ENCODE data around the gene CLIC3.

Gene CLIC3

DNA sequence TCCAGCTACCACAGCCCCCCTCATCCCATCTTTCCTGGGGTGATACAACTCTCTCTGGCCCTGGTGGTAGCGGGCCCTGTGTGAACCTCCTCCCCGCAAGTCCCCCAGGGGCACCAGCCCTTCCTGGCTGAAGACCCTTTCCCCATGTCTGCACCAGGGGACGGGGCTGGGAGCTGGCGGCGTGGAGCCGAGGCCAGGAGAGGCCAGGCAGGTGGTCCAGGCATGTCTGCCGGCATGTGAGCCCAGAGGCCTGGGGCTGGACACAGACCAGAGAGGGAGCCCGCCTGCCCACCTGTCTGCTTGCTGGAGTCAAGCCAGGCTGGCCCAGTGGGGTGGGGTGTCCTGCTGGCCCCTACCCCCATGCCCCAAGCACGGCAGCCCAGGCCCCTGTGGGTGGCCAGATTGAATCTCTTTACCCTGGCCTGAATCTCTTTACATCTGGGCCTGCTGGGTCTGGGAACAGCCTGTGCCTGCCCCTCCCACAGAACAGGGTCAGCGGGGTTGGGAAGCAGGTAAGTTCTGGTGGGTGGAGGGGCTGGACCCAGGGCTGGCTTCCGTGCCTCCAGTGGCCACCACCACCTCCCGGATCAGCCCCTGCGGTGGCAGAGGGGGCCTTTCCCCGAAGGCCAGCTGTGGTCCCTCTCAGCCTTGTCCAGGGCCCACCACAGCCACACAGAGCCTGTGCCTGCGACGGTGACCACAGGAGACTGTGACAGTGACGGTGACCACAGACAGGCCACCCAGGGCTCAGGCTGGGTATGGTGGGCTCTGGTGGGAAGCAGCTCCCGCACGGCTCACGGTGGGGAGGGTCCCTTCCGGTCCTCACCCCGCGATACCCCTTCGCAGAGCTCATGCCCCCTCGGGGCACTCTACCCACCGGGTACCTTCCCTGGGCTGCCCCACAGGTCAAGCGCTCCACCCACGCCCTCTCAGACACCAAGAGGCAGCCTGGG, 37.2 kb downstream of the CLIC3 start:
- Histone ChIP-seq H3K27ac (ENCODE audit: low read depth, low read length) (no peak overlapping the region), H3K9ac (ENCODE audit: low read length) (no peak overlapping the region), H3K4me3 (ENCODE audit: low read length) (no peak overlapping the region), H3K4me1 (ENCODE audit: control insufficient read depth, insufficient read depth, low read length) (no peaks in the 10 kb centered on the region), H3K27me3 (ENCODE audit: control insufficient read depth, insufficient read depth, low read length) (no peaks in the 10 kb centered on the region), H3K36me3 (ENCODE audit: control insufficient read depth, insufficient read depth, low read length) (no peaks in the 10 kb centered on the region)

GRCh38 chr9:136958473-136958872, 37.9 kb downstream of the CLIC3 start:
- Histone ChIP-seq H3K27me3 (ENCODE audit: control insufficient read depth, insufficient read depth, low read length) (no peaks in the 10 kb centered on the region), H3K4me3 (ENCODE audit: low read length) (no peak overlapping the region), H3K27ac (ENCODE audit: low read depth, low read length) (no peak overlapping the region), H3K36me3 (ENCODE audit: control insufficient read depth, insufficient read depth, low read length) (no peaks in the 10 kb centered on the region), H3K9ac (ENCODE audit: low read length) (no peak overlapping the region), H3K4me1 (ENCODE audit: control insufficient read depth, insufficient read depth, low read length) (no peaks in the 10 kb centered on the region)

GRCh38 chr9:136957901-136958300, 38.5 kb downstream of the CLIC3 start:
- H3K36me3 ChIP-seq (ENCODE audit: control insufficient read depth, insufficient read depth, low read length): no peaks in the 10 kb centered on the region
- no peak overlapping the region for H3K9ac ChIP-seq (ENCODE audit: low read length)
- H3K4me1 ChIP-seq (ENCODE audit: control insufficient read depth, insufficient read depth, low read length): no peaks in the 10 kb centered on the region
- H3K27me3 ChIP-seq (ENCODE audit: control insufficient read depth, insufficient read depth, low read length): no peaks in the 10 kb centered on the region
- H3K27ac ChIP-seq (ENCODE audit: low read depth, low read length): no peak overlapping the region
- no peak overlapping the region for H3K4me3 ChIP-seq (ENCODE audit: low read length)

DNA sequence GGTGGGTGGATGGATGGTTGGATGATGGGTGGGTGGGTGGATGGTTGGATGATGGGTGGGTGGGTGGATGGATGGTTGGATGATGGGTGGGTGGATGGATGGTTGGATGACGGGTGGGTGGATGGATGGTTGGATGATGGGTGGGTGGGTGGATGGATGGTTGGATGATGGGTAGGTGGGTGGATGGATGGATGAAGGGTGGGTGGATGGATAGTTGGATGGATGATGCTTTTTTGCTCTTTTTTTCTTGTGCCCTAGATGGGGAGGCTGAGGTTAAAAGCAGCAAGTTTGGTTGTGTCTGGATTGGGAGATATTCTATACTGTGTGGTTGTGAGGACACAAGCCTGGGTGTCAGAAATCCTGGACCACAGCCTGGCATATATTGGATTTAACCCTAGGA, 38.9 kb downstream of the CLIC3 start:
- Histone ChIP-seq H3K36me3 (ENCODE audit: control insufficient read depth, insufficient read depth, low read length) (no peaks in the 10 kb centered on the region), H3K27me3 (ENCODE audit: control insufficient read depth, insufficient read depth, low read length) (no peaks in the 10 kb centered on the region), H3K4me3 (ENCODE audit: low read length) (no peak overlapping the region), H3K4me1 (ENCODE audit: control insufficient read depth, insufficient read depth, low read length) (no peaks in the 10 kb centered on the region), H3K9ac (ENCODE audit: low read length) (no peak overlapping the region), H3K27ac (ENCODE audit: low read depth, low read length) (no peak overlapping the region)

DNA sequence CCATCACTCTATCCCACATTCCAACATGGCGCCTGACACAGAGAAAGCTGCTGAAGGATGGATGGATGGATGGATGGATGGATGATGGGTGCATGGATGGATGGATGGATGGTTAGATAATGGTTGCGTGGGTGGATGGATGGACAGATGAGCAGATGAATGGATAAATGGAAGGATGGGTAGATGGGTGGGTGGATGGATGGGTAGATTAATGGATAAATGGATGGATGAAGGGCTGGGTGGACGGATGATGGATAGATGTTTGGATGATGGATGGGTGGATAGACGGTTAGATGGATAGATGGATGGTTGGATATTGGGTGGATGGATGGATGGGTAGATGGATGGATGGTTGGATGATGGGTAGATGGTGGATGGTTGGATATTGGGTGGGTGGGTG, 39.8 kb downstream of the CLIC3 start:
- H3K4me3 ChIP-seq (ENCODE audit: low read length): no peak overlapping the region

DNA sequence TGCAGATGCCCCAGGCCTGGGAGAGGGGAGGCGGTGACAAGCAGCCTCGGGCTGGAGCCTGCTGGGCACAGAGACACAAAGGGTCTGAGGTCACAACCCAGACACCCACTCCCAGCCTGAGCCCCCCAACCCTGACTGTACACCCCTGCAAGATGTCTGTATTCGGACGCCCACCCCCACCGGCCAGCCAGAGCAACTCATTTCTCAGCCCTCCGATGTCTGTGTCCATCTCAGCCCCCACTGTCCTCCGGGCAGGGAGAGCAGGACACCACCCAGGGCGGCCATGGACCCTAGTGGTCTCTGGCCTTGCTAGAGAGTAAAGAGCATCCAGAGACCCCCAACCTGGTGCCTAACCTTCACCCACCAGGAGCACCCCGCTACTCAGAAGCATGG, 40.4 kb downstream of the CLIC3 start:
- H3K4me3 ChIP-seq (ENCODE audit: low read length): no peak overlapping the region
- no peak overlapping the region for H3K9ac ChIP-seq (ENCODE audit: low read length)
- H3K27ac ChIP-seq (ENCODE audit: low read depth, low read length): no peak overlapping the region
- H3K27me3 ChIP-seq (ENCODE audit: control insufficient read depth, insufficient read depth, low read length): no peaks in the 10 kb centered on the region
- H3K4me1 ChIP-seq (ENCODE audit: control insufficient read depth, insufficient read depth, low read length): no peaks in the 10 kb centered on the region
- no peaks in the 10 kb centered on the region for H3K36me3 ChIP-seq (ENCODE audit: control insufficient read depth, insufficient read depth, low read length)

More for the DNA sequence above, 39.8 kb downstream of the CLIC3 start:
- H3K36me3 ChIP-seq (ENCODE audit: control insufficient read depth, insufficient read depth, low read length): no peaks in the 10 kb centered on the region
- H3K9ac ChIP-seq (ENCODE audit: low read length): no peak overlapping the region
- H3K4me1 ChIP-seq (ENCODE audit: control insufficient read depth, insufficient read depth, low read length): no peaks in the 10 kb centered on the region
- no peak overlapping the region for H3K27ac ChIP-seq (ENCODE audit: low read depth, low read length)
- no peaks in the 10 kb centered on the region for H3K27me3 ChIP-seq (ENCODE audit: control insufficient read depth, insufficient read depth, low read length)

DNA sequence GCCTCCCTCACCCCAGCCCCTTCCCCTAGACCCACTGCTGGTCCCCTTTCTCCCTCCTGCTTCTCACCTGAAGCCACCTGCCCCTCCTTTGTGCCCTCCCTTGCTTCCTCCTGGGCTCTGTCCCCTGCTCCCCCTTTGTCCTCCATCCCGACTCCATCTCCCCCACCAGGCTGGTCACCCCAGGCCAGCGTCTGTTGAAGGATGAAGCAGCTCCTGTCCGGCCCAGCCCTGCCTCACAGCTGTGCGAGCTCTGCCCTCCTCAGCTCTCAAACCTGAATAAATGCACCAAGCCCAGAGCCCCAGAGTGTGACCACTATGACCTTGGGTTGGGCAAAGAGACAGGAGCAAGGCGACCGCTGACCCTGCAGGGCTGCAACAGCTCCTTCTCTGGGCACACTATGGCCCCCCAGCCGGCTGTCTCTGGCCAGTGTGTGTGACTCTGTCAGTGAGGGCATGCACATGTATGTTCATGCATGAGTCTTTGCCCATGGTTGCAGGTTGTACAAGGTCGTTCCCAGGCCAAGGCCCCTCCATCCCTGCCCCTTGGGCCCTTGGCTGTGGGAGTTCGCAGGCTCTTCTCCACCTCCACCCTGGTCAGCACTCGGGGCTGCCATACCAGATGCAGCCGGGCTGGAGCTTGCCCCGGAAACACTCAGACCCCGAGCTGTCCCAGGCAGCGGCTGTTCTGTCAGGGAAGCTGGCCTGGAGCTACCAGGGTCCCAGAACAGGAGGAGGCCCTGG, 41.0 kb downstream of the CLIC3 start:
- Histone ChIP-seq H3K4me1 (ENCODE audit: control insufficient read depth, insufficient read depth, low read length) (no peaks in the 10 kb centered on the region), H3K4me3 (ENCODE audit: low read length) (no peak overlapping the region), H3K9ac (ENCODE audit: low read length) (no peak overlapping the region), H3K27ac (ENCODE audit: low read depth, low read length) (no peak overlapping the region), H3K36me3 (ENCODE audit: control insufficient read depth, insufficient read depth, low read length) (no peaks in the 10 kb centered on the region), H3K27me3 (ENCODE audit: control insufficient read depth, insufficient read depth, low read length) (no peaks in the 10 kb centered on the region)

GRCh38 chr9:136954270-136955083, 41.9 kb downstream of the CLIC3 start:
- Histone ChIP-seq H3K4me3 (ENCODE audit: low read length) (no peak overlapping the region), H3K36me3 (ENCODE audit: control insufficient read depth, insufficient read depth, low read length) (no peaks in the 10 kb centered on the region), H3K27ac (ENCODE audit: low read depth, low read length) (no peak overlapping the region), H3K4me1 (ENCODE audit: control insufficient read depth, insufficient read depth, low read length) (no peaks in the 10 kb centered on the region), H3K9ac (ENCODE audit: low read length) (no peak overlapping the region), H3K27me3 (ENCODE audit: control insufficient read depth, insufficient read depth, low read length) (no peaks in the 10 kb centered on the region)

GRCh38 chr9:136953771-136954269, 42.5 kb downstream of the CLIC3 start:
- H3K27ac ChIP-seq (ENCODE audit: low read depth, low read length): no peak overlapping the region
- no peaks in the 10 kb centered on the region for H3K36me3 ChIP-seq (ENCODE audit: control insufficient read depth, insufficient read depth, low read length)
- no peak overlapping the region for H3K9ac ChIP-seq (ENCODE audit: low read length)
- no peaks in the 10 kb centered on the region for H3K4me1 ChIP-seq (ENCODE audit: control insufficient read depth, insufficient read depth, low read length)
- no peaks in the 10 kb centered on the region for H3K27me3 ChIP-seq (ENCODE audit: control insufficient read depth, insufficient read depth, low read length)
- H3K4me3 ChIP-seq (ENCODE audit: low read length): no peak overlapping the region

DNA sequence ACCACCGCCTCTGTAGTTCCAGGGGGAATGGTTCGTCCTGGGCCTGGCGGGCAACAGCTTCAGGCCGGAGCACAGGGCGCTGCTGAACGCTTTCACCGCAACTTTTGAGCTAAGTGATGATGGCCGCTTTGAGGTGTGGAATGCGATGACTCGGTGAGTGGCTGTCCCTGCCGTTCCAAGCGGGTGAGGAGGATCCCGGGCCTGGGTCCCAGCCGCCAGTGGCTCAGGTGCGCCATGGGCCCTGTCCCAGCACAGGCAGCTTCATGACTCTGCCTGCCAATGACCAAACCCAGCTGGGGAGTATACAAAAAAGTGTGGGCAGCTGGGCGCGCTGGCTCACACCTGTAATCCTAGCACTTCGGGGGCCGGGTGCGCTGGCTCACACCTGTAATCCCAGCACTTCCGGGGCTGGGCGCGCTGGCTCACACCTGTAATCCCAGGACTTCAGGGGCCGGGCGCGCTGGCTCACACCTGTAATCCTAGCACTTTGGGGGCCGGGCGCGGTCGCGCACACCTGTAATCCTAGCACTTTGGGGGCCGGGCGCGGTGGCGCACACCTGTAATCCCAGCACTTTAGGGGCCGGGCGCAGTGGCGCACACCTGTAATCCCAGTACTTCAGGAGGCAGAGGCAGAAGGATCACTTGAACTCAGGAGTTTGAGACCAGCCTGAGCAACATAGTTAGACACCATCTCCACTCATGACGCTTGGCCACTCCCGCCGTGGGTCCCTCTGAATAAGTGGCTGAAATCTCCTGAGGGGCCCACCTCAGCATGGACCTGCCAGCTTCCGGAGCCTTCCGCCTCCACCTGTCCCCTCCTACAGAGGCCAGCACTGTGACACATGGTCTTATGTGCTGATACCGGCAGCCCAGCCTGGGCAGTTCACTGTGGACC, 43.2 kb downstream of the CLIC3 start:
- H3K27me3 ChIP-seq (ENCODE audit: control insufficient read depth, insufficient read depth, low read length): no peaks in the 10 kb centered on the region
- no peak overlapping the region for H3K27ac ChIP-seq (ENCODE audit: low read depth, low read length)
- no peak overlapping the region for H3K9ac ChIP-seq (ENCODE audit: low read length)
- H3K4me3 ChIP-seq (ENCODE audit: low read length): no peak overlapping the region
- no peaks in the 10 kb centered on the region for H3K4me1 ChIP-seq (ENCODE audit: control insufficient read depth, insufficient read depth, low read length)
- H3K36me3 ChIP-seq (ENCODE audit: control insufficient read depth, insufficient read depth, low read length): no peaks in the 10 kb centered on the region

DNA sequence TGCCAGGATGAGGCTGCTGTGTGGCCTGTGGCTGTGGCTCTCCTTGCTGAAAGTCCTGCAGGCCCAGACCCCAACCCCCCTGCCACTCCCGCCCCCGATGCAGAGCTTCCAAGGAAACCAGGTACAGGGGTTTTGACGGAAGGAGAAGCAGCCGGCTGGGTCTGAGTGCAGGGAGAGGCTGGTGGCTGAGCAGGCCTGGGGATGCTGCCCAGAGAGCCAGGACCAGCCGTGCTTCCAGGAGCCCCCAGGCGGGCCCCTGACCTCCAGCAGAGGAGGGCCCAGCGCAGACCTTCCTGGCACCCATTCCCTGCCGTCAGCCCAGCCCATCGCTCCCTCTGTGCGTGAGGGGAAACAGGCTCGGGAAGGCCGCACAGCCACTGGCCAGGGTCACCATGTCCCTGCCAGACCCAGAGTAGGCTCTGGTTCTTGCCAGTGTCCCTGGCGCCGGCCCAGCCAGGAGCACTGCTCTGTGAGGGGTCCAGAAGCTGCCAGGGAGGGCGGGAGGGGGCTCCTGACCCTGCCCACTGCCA, 44.0 kb downstream of the CLIC3 start:
- Histone ChIP-seq H3K4me1 (ENCODE audit: control insufficient read depth, insufficient read depth, low read length) (no peaks in the 10 kb centered on the region), H3K27ac (ENCODE audit: low read depth, low read length) (no peak overlapping the region), H3K9ac (ENCODE audit: low read length) (no peak overlapping the region), H3K36me3 (ENCODE audit: control insufficient read depth, insufficient read depth, low read length) (no peaks in the 10 kb centered on the region), H3K27me3 (ENCODE audit: control insufficient read depth, insufficient read depth, low read length) (no peaks in the 10 kb centered on the region), H3K4me3 (ENCODE audit: low read length) (no peak overlapping the region)
